GM19193 (cell line): Measurements from ENCODE around the gene SRM.

ENCODE experiments used
- POLR2A ChIP-seq: IDR thresholded peaks from 4 replicates; pipeline ENCODE4 v1.6.1; 2011; ENCODE audit not compliant: insufficient read depth, insufficient read length; ENCODE audit errors: extremely low read depth

SRM gene

DNA sequence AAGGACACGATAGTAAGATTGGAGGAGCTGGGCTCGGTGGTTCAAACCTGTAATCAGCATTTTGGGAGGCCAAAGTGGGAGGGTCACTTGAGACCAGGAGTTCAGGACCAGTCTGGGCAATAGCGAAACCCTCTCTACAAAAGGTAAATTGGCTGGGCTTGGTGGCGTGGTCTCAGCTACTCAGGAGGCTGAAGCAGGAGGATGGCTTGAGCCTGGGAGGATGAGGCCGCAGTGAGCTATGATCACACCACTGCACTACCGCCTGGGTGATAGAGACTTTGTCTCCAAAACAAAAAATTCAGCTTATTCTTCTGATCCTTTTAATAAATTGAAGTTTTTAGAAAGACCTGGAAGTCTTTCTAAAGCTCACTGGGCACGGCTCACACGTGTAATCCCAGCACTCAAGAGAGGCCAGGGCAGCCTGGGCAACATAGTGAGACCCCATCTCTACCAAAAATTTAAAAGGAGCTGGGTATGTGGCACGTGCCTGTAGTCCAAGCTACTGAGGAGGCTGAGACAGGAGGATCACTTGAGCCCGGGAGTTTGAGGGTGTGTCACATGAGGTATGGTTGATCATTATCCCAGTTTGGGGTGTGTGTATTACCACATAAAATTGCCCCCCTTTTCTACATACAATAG is 28.1 kb downstream of the SRM start:
- TF ChIP-seq POLR2A: no peak

DNA sequence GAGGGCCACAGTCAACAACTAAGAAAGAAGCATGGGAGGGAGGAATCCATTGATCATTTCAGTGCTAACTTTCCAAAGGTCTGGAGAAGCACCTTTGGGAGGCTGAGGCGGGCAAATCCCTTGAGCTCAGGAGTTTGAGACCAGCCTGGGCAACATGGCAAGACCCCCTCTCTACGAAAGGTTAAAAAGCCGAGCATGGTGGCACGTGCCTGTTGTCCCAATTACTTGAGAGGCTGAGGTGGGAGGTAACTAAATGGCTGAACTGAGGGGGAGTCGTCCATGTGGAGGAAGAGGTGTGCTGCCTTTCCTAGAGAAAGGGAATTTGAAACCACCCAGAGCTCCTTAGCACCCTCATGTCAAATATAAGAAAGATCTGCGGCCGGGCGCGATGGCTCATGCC is 29.0 kb downstream of the SRM start:
- no peak for TF ChIP-seq POLR2A

DNA sequence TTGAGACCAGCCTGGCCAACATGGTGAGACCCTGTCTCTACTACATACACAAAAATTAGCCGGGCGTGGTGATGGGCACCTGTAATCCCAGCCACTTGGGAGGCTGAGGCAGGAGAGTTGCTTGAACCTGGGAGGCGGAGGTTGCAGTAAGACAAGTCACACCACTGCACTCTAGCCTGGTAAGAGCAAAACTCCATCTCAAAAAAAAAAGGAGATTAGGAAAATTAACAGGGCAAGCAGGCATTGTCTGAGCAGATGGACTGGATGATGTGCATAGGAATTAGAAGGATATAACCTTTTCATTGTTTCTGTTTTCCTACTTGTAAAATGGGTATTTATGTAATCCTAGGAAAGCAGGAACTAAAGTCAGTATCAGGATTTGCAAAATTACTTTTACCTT is 31.8 kb downstream of the SRM start:
- no peak for TF ChIP-seq POLR2A

DNA sequence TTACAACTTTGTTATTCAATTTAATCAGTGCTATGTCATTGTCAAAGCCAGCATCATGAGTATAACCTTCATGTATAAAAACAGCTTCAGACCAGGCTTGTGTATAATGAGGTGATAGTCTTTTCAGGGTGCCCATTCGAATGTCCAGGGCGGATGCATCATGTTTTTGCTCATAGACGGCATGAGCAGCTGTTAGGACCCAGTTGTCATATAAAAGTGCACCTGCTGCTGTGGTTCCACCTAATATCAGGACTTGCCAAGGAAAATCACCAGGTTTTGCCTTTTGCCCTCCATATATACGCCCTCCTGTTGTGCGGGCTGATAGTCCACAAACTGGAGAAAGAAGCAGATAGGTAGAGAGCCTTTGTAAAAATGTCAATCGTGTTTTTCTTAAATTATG is 32.5 kb downstream of the SRM start:
- TF ChIP-seq POLR2A: no peak

DNA sequence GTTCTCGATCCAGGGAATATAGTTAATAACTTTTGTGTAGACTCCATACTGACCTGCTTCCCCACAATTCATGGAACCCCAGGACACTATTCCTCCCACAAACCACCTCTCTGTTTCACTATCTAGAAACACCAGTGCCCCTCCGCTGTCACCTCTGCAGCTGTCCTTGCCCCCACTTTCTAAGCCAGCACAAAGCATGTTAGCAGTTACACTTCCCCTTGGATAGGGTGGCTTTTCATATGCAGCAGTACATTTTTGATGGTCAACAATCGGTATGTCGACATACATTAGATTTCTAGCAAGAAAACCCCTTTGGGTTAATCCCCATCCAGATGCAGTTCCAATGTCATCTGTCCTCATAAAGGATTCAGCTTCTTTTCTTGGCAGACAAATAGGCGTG is 32.9 kb downstream of the SRM start:
- peak; percentile 25 for TF ChIP-seq POLR2A

DNA sequence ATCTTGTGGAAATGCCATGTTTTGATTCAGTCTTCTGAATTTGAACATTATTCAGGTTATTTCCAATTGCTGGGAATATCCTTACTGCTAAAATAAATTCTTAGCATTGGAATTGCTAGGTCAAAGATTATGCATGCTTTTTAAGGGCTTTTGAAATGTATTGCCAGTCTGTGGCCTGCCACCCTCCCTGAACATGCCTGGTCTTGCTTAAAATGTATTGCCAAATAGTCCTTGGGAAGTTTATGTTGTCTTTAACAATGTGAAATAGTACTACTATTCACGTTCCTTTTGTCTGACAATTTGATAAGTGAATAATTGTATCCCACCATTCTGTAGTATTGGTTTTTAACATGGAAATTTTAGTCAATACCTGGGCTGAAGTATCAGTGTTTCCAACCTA is 33.8 kb downstream of the SRM start:
- no peak for TF ChIP-seq POLR2A

DNA sequence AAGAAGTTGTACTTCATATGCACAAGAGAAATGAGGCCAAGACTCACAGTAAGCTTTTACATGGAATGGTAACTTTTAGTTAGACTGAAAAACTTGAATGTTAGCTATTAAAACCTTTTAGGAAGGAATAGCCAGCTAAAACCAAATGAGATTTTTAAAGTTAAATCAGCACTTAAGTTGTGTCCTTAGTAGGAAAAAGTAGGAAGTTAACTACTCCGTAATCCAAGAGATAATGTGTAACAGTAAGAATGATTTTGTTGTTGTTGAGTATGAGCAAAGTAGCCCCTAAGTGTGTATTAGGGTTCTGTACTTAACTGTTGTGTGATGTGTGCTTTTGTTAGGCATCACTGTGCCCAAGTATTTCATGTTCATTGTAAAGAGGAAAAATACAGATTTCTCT is 34.2 kb downstream of the SRM start:
- TF ChIP-seq POLR2A: no peak

DNA sequence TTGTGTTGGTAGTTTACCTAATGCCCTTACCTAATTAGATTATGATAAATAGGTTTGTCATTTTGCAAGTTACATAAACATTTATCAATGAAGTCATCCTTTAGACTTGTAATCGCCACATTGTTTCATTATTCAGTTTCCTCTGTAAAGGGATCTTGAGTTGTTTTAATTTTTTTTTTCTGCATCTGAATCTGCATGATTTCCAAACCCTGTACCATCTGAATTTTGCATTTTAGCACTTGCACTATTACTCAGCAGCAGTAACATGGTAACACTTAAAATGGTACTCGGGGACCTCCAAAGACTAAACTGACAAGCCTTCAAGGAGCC is 35.0 kb downstream of the SRM start:
- no peak for TF ChIP-seq POLR2A

DNA sequence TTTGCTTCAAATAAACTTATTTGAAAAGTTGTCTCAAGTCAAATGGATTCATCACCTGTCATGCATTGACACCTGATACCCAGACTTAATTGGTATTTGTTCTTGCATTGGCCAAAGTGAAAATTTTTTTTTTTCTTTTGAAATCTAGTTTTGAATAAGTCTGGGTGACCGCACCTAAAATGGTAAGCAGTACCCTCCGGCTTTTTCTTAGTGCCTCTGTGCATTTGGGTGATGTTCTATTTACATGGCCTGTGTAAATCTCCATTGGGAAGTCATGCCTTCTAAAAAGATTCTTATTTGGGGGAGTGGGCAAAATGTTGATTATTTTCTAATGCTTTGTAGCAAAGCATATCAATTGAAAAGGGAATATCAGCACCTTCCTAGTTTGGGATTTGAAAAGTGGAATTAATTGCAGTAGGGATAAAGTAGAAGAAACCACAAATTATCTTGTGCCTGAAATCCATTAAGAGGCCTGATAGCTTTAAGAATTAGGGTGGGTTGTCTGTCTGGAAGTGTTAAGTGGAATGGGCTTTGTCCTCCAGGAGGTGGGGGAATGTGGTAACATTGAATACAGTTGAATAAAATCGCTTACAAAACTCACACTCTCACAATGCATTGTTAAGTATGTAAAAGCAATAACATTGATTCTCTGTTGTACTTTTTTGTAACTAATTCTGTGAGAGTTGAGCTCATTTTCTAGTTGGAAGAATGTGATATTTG is 35.5 kb downstream of the SRM start:
- TF ChIP-seq POLR2A: no peak

DNA sequence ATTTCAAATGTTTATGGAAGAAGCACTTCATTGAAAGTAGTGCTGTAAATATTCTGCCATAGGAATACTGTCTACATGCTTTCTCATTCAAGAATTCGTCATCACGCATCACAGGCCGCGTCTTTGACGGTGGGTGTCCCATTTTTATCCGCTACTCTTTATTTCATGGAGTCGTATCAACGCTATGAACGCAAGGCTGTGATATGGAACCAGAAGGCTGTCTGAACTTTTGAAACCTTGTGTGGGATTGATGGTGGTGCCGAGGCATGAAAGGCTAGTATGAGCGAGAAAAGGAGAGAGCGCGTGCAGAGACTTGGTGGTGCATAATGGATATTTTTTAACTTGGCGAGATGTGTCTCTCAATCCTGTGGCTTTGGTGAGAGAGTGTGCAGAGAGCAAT is 36.6 kb downstream of the SRM start:
- no peak for TF ChIP-seq POLR2A

DNA sequence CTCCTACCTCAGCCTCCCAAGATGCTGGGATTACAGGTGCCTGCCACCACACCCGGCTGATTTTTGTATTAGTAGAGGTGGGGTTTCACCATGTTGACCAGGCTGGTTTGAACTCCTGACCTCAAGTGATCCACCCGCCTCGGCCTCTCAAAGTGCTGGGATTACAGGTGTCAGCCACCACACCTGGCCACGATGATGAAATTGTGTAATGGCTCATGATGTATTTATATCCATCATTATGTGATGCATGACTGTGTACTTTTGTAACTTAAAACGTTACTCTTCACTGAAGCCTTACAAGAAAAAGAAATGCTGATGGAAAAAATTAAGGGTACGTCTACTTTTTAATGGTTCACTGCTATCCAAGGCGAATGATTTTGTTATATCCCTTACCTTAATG is 39.8 kb downstream of the SRM start:
- no peak for TF ChIP-seq POLR2A

DNA sequence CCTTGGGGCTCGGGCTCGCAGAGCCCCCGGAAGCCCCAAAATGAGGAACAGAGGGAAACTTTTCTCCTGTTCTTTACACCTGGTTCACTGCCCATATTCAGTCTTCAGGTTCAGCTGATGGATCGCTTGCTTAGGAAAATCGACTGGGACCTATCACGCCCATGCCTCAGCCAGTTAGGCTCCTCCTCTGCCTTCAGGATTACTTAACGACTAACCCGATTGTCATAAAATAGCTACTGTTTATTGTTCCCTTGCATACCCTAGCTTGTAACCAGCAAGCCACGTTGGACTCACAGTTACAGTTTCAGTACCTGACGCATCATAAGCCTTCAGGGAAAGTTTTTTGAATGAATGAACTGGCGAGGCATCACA is 46.7 kb downstream of the SRM start:
- TF ChIP-seq POLR2A: no peak

DNA sequence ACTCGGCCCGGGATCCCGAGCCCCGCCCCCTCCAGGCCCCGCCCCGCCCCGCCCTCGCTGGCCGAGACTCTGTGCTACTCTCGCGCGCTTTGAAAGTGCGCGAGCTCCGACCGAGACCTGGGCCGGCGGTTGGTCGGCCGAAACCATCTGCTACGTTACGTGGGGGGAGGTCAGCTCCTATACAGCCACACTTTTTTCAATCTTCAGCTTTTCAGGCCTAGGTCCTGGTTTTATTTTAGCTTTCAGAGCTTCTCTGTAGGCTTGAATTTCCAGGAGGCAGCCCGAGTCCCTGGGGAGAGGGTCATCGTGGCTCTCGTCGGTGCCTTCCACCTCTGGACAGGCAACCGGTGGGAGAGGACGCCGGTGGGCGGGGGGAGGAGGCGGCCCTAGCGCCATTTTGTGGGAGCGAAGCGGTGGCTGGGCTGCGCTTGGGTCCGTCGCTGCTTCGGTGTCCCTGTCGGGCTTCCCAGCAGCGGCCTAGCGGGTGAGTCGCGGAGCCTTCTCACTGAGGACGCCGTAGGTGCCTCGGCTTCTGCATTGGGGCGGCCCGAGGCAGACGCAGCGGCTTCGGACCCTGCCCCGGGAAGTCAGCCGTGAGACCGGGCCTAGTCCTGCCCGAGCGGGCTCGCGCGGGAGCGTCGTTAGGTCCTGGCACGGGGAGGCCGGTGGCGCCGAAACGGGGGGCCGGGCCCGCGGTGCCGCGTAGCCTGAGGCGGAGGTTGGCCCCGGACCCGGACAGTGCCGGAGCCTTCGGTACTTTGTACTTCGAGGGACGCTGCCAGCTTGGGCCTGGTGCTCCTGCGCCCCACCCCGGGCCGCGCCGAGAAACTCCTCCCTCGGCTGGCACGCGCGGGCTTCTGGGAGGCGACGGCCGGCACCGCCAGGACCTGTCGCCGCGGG is 47.3 kb downstream of the SRM start, which contains the start of gene TARDBP:
TSS of gene TARDBP (plus strand) at position 395 of the 900 bp plus-strand sequence. CDS start 1,074 bp downstream, outside the sequence.
- peak; percentile 91 for TF ChIP-seq POLR2A
